ENCODE data around the gene FLVCR1. TPM values are rescaled to one million over a fixed set of nuclear protein-coding genes. Genes with fewer than 3 reads are reported as not detected.
"Not testable (repeated sequence)": the region's sequence is repeated elsewhere in the genome, so short reads cannot be mapped to it uniquely, and the experiment has no call there.

The FLVCR1 gene
- total RNA-seq, 6 donors from 2014 or later = 5.2 to 9.4 (median 8.3) TPM

DNA sequence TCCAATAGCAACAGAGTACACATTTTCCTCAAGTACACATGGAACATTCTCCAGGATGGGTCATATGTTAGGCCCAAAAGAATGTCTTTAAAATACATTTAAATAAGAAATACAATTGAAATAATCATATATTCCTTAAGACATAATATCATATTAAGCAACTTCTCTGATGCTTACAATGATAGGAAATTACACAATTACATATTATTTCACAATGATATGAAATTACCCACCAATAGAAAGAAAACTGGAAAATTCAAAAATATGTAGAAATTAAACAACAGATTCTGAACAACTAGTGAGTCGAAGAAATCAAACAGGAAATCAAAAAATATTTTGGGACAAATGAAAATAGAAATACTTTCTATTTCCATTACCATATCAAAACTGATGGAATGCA, 45.6 kb downstream of the FLVCR1 start:
- whole genome bisulfite sequencing, 2 donors = 85% methylated on average over 1 of the region's 1 CpG
- ATAC-seq (ENCODE audit: low FRiP score in 2 of 2) = no peak

DNA sequence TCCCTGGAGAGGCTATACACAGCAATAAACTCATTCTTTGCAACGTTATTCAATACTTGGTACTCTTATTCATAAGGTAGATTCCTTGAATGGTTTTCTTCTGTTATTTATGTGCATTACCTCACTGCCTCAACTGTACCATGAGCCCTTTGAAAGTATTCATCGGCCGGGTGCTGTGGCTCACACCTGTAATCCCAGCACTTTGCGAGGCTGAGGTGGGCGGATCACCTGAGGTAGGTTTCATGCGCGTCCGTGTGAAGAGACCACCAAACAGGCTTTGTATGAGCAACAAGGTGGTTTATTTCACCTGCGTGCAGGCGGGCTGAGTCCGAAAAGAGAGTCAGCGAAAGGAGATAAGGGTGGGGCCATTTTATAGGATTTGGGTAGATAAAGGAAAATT, 50.0 kb downstream of the FLVCR1 start:
- H3K36me3 ChIP-seq; H3K27ac ChIP-seq; DNase-seq; H3K9me3 ChIP-seq; H3K27me3 ChIP-seq; H3K4me1 ChIP-seq; H3K4me3 ChIP-seq; ATAC-seq (ENCODE audit: low FRiP score in 2 of 2): not testable (repeated sequence)
- 81 to 90% methylated on average over 12 of the region's 12 CpGs for WGBS, 2 donors

More for the DNA sequence above, 45.6 kb downstream of the FLVCR1 start:
- peaks cover 5 to 27% (median 21%) of the 10 kb centered on the region in 4 donors for H3K9me3 ChIP-seq
- DNase-seq = no peak
- peaks cover 0 to 10% (median 5%) of the 10 kb centered on the region in 4 donors for H3K36me3 ChIP-seq
- no peaks in the 10 kb centered on the region for H3K4me1 ChIP-seq
- no peaks in the 10 kb centered on the region for H3K27me3 ChIP-seq
- H3K4me3 ChIP-seq = no peak overlapping the region
- no peak overlapping the region for H3K27ac ChIP-seq
- TF ChIP-seq POLR2AphosphoS5 (IDR thresholded peaks at IDR 0.05) (no peak), EP300 (IDR thresholded peaks at IDR 0.05) (no peak), CTCF (IDR thresholded peaks at IDR 0.05) (no peak), POLR2A (IDR thresholded peaks at IDR 0.05) (no peak)

DNA sequence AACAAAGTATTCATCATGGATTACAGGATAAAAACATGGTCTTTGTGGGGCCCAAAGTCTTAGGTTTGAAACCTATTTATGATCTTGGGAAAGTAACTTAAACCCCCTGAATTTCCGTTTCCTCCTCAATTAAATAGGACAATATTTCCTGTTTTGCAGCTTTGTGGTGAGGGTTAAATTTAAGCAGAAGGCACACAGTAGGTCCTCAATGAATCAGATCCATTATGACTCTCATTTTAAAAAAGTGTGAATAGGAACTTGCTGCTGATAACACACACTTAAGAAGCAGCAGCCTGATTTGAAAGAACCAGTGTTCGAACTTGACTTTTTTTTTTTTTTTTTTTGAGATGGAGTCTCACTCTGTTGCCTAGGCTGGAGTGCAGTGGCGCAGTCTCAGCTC, 50.9 kb downstream of the FLVCR1 start:
- 91 to 93% methylated on average over 3 of the region's 3 CpGs for WGBS, 2 donors
- no peaks in the 10 kb centered on the region for H3K36me3 ChIP-seq
- no peak for ATAC-seq (ENCODE audit: low FRiP score in 2 of 2)
- no peaks in the 10 kb centered on the region for H3K9me3 ChIP-seq
- no peak overlapping the region for H3K4me3 ChIP-seq
- DNase-seq = no peak
- TF ChIP-seq POLR2A (IDR thresholded peaks at IDR 0.05) = no peak
- TF ChIP-seq EP300 (IDR thresholded peaks at IDR 0.05) = no peak
- no peak for TF ChIP-seq POLR2AphosphoS5 (IDR thresholded peaks at IDR 0.05)
- no peak for TF ChIP-seq CTCF (IDR thresholded peaks at IDR 0.05)
- no peak overlapping the region for H3K27ac ChIP-seq
- H3K4me1 ChIP-seq = no peaks in the 10 kb centered on the region
- H3K27me3 ChIP-seq = no peaks in the 10 kb centered on the region

- 93 to 97% methylated on average over 3 of the region's 3 CpGs for WGBS, 2 donors
- TF ChIP-seq CTCF (IDR thresholded peaks at IDR 0.05) (no peak), POLR2AphosphoS5 (IDR thresholded peaks at IDR 0.05) (no peak), EP300 (IDR thresholded peaks at IDR 0.05) (no peak), POLR2A (IDR thresholded peaks at IDR 0.05) (no peak)
- no peaks in the 10 kb centered on the region for H3K27me3 ChIP-seq
Observed at GRCh38 chr1:212909652-212910063, 51.6 kb downstream of the FLVCR1 start.

GRCh38 chr1:212910213-212910612, 52.1 kb downstream of the FLVCR1 start:
- not testable (repeated sequence) for DNase-seq; H3K36me3 ChIP-seq; ATAC-seq (ENCODE audit: low FRiP score in 2 of 2); H3K4me3 ChIP-seq; H3K27ac ChIP-seq; H3K9me3 ChIP-seq; H3K4me1 ChIP-seq; H3K27me3 ChIP-seq
- 87 to 91% methylated on average over 7 to 10 of the region's 10 CpGs for WGBS, 2 donors

More at GRCh38 chr1:212909652-212910063, 51.6 kb downstream of the FLVCR1 start:
- Histone ChIP-seq H3K9me3 (no peaks in the 10 kb centered on the region), H3K4me1 (no peaks in the 10 kb centered on the region), H3K36me3 (no peaks in the 10 kb centered on the region), H3K4me3 (no peak overlapping the region), H3K27ac (no peak overlapping the region)
- DNase-seq = no peak
- ATAC-seq (ENCODE audit: low FRiP score in 2 of 2) = no peak

GRCh38 chr1:212913638-212914037, 55.6 kb downstream of the FLVCR1 start:
- ATAC-seq (ENCODE audit: low FRiP score in 2 of 2); H3K36me3 ChIP-seq; DNase-seq; H3K27ac ChIP-seq; H3K9me3 ChIP-seq; H3K4me3 ChIP-seq; H3K27me3 ChIP-seq: not testable (repeated sequence)
- 70 to 85% methylated on average over 3 of the region's 3 CpGs for WGBS, 2 donors
- peaks cover 0 to 12% (median 2%) of the 10 kb centered on the region in 4 donors for H3K4me1 ChIP-seq

DNA sequence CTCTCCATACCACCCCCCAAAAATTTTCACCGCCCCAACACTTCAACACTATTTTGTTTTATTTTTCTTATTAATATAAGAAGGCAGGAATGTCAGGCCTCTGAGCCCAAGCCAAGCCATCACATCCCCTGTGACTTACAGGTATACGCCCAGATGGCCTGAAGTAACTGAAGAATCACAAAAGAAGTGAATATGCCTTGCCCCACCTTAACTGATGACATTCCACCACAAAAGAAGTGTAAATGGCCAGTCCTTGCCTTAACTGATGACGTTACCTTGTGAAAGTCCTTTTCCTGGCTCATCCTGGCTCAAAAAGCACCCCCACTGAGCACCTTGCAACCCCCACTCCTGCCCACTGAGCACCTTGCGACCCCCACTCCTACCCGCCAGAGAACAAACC, 56.0 kb downstream of the FLVCR1 start:
- H3K4me3 ChIP-seq; DNase-seq; H3K9me3 ChIP-seq; H3K36me3 ChIP-seq; H3K27me3 ChIP-seq; H3K27ac ChIP-seq; ATAC-seq (ENCODE audit: low FRiP score in 2 of 2): not testable (repeated sequence)
- 90 to 92% methylated on average over 3 of the region's 5 CpGs for WGBS, 2 donors
- H3K4me1 ChIP-seq = peaks cover 0 to 12% (median 2%) of the 10 kb centered on the region in 4 donors

Data from upper lobe of left lung (tissue), 6 donors.